Smooth muscle cell (in vitro differentiated cells): ENCODE results near the gene CSTB. TPM values are rescaled to one million over a fixed set of nuclear protein-coding genes. Genes with fewer than 3 reads are reported as not detected.

Experiments used
- DNase-seq: peaks from one replicate; lab custom pipeline; 2025; ENCODE audit not compliant: unreplicated experiment; lab: John Stamatoyannopoulos, UW
- H2AFZ ChIP-seq: fragments of 200-600 bp; sonication (generic); 2 replicates; pipeline ENCODE4 v1.6.0; 2016; ENCODE audit warnings: antibody characterized with exemption, low read depth, mild to moderate bottlenecking
- H3F3A ChIP-seq: fragments of 200-600 bp; sonication (generic); 2 replicates; pipeline ENCODE4 v1.6.0; 2017; ENCODE audit warnings: antibody characterized with exemption, low read depth
- H3K27ac ChIP-seq: fragments of 200-600 bp; sonication (generic); 2 replicates; pipeline ENCODE4 v1.5.1; 2016; ENCODE audit warnings: low read depth, mild to moderate bottlenecking
- H3K27me3 ChIP-seq: fragments of 200-600 bp; sonication (generic); 2 replicates; pipeline ENCODE4 v1.6.1; 2016; ENCODE audit warnings: low read depth, mild to moderate bottlenecking
- H3K36me3 ChIP-seq: fragments of 200-600 bp; sonication (generic); 2 replicates; pipeline ENCODE4 v1.5.1; 2016; ENCODE audit warnings: low read depth
- H3K4me1 ChIP-seq: fragments of 200-600 bp; sonication (generic); 2 replicates; pipeline ENCODE4 v1.5.1; 2016; ENCODE audit warnings: low read depth
- H3K4me2 ChIP-seq: fragments of 200-600 bp; sonication (generic); 2 replicates; pipeline ENCODE4 v1.6.0; 2016; ENCODE audit warnings: mild to moderate bottlenecking
- H3K4me3 ChIP-seq: fragments of 200-600 bp; sonication (generic); 2 replicates; pipeline ENCODE4 v1.5.1; 2016; ENCODE audit warnings: mild to moderate bottlenecking
- H3K79me2 ChIP-seq: fragments of 200-600 bp; sonication (generic); 2 replicates; pipeline ENCODE4 v1.6.0; 2016; ENCODE audit warnings: low read depth, mild to moderate bottlenecking
- H3K9ac ChIP-seq: fragments of 200-600 bp; sonication (generic); 2 replicates; pipeline ENCODE4 v1.6.0; 2016; ENCODE audit warnings: low read depth
- H3K9me3 ChIP-seq: fragments of 200-600 bp; sonication (generic); replicated peaks from 2 replicates; pipeline ENCODE4 v1.5.1; 2016; ENCODE audit warnings: low read depth
- H4K20me1 ChIP-seq: fragments of 200-600 bp; sonication (generic); 2 replicates; pipeline ENCODE4 v1.6.0; 2016; ENCODE audit warnings: low read depth
- CTCF ChIP-seq: fragments of 200-600 bp; sonication (generic); IDR thresholded peaks from 2 replicates; pipeline ENCODE4 v1.5.1; 2017; ENCODE audit warnings: borderline replicate concordance, mild to moderate bottlenecking, antibody characterized with exemption; ENCODE audit not compliant: insufficient read depth, poor library complexity, severe bottlenecking
- WGBS: methylation state at CpG from one replicate; pipeline ENCODE4 v1.1.7; 2016; ENCODE audit warnings: low lambda C conversion rate; 5-methylcytosine and 5-hydroxymethylcytosine counted together
- polyA plus RNA-seq: library from polyadenylated mRNA; unstranded; fragments of >200 nt; fragmentation: Nextera tagmentation; extraction: Ambion mirVana; gene quantifications from 2 replicates; pipeline ENCODE4 v1.2.1, GENCODE V29; 2016
- total RNA-seq: library from RNA; depleted of rRNA; stranded (reverse); fragments of >200 nt; gene quantifications from 2 replicates; pipeline ENCODE4 v1.2.3, GENCODE V29; 2014

The CSTB gene
- total and polyA plus RNA-seq, 2 experiments from 2014 or later, result 29.9 to 74.0 TPM

DNA sequence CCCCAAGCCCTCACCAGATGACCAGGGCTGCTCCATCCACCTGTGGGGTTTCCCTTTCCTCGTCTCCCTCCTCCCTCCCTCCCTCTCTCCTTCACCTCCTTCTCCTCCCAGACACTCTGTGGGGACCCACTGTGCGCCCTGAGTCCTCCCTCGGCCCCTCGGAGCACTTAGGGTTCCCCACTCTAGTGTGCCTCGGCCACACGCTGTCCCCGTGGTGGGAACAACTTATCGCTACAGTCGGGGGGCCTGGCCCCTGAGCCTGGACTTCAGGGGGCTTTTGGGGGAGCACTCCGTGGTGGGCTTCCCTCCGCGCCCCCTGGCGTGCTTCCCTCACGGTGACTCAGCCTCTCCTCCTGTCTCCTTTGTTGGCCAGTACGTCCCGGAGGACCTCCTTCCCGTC lies 27.5 kb downstream of the CSTB start:
- peaks cover 25% of the 10 kb centered on the region for H4K20me1 ChIP-seq
- H3K79me2 ChIP-seq, result no peaks in the 10 kb centered on the region
- H3K36me3 ChIP-seq, result peaks cover 17% of the 10 kb centered on the region
- H3K9ac ChIP-seq, result no peak overlapping the region
- no peak for DNase-seq
- no peaks in the 10 kb centered on the region for H3K27me3 ChIP-seq
- no peak overlapping the region for H3K4me2 ChIP-seq
- no peaks in the 10 kb centered on the region for H3F3A ChIP-seq
- WGBS, result 98% methylated on average over 17 of the region's 17 CpGs
- H3K9me3 ChIP-seq, result no peaks in the 10 kb centered on the region
- H2AFZ ChIP-seq, result no peak overlapping the region
- H3K4me1 ChIP-seq, result no peaks in the 10 kb centered on the region
- H3K27ac ChIP-seq, result no peak overlapping the region
- H3K4me3 ChIP-seq, result no peak overlapping the region
- TF ChIP-seq CTCF, result no peak

GRCh38 chr21:43745772-43746517 lies 30.2 kb downstream of the CSTB start:
- Histone ChIP-seq H4K20me1 (peaks cover 42% of the 10 kb centered on the region), H3K9me3 (no peaks in the 10 kb centered on the region), H3K9ac (no peak overlapping the region), H3K4me3 (no peak overlapping the region), H3K79me2 (no peaks in the 10 kb centered on the region), H3K4me1 (no peaks in the 10 kb centered on the region), H3K4me2 (no peak overlapping the region), H3K27ac (no peak overlapping the region), H2AFZ (no peak overlapping the region), H3F3A (no peaks in the 10 kb centered on the region), H3K27me3 (no peaks in the 10 kb centered on the region), H3K36me3 (peaks cover 17% of the 10 kb centered on the region)
- WGBS, result 96% methylated on average over 16 of the region's 16 CpGs
- DNase-seq, result no peak
- no peak for TF ChIP-seq CTCF

- H3K36me3 ChIP-seq, result peaks cover 17% of the 10 kb centered on the region
- no peak for DNase-seq
- 98% methylated on average over 18 of the region's 18 CpGs for WGBS
These were observed 31.4 kb downstream of the CSTB start for GRCh38 chr21:43744725-43745124.

More at GRCh38 chr21:43744725-43745124, 31.4 kb downstream of the CSTB start:
- H3K27ac ChIP-seq, result no peak overlapping the region
- TF ChIP-seq CTCF, result no peak
- no peaks in the 10 kb centered on the region for H3K9me3 ChIP-seq
- H3K79me2 ChIP-seq, result no peaks in the 10 kb centered on the region
- no peaks in the 10 kb centered on the region for H3F3A ChIP-seq
- H3K9ac ChIP-seq, result no peak overlapping the region
- no peak overlapping the region for H3K4me3 ChIP-seq
- no peak overlapping the region for H3K4me2 ChIP-seq
- no peaks in the 10 kb centered on the region for H3K27me3 ChIP-seq
- no peak overlapping the region for H2AFZ ChIP-seq
- H3K4me1 ChIP-seq, result no peaks in the 10 kb centered on the region
- H4K20me1 ChIP-seq, result peaks cover 54% of the 10 kb centered on the region
